ENCODE data around the gene SMCO2. TPM values are rescaled to one million over a fixed set of nuclear protein-coding genes. Genes with fewer than 3 reads are reported as not detected.

The SMCO2 gene
- 0.45 and 0.84 TPM in 2 replicates for total RNA-seq

GRCh38 chr12:27446436-27446835 lies at the start of gene SMCO2:
SMCO2 (plus strand) TSS chr12:27446736; CDS start chr12:27470632, 23,896 bp downstream.
- intact Hi-C loops (cut with micrococcal nuclease) = no loop called here

GRCh38 chr12:27398466-27398865 lies 48.1 kb upstream of the SMCO2 start:
- intact Hi-C loops (cut with micrococcal nuclease) = no loop called here

GRCh38 chr12:27399074-27399473 lies 47.5 kb upstream of the SMCO2 start:
- intact Hi-C loops (cut with micrococcal nuclease) = no loop called here

GRCh38 chr12:27400856-27401354 lies 45.6 kb upstream of the SMCO2 start:
- intact Hi-C loops (cut with micrococcal nuclease) = no loop called here

- intact Hi-C loops (cut with micrococcal nuclease) = no loop called here
Measured at GRCh38 chr12:27412047-27412446, 34.5 kb upstream of the SMCO2 start.

GRCh38 chr12:27422697-27423096 lies 23.8 kb upstream of the SMCO2 start:
- intact Hi-C loops (cut with micrococcal nuclease) = no loop called here

- intact Hi-C loops (cut with micrococcal nuclease) = no loop called here
Measured at GRCh38 chr12:27424631-27425230, 21.8 kb upstream of the SMCO2 start.

GRCh38 chr12:27425306-27425705 lies 21.2 kb upstream of the SMCO2 start:
- intact Hi-C loops (cut with micrococcal nuclease) = no loop called here

GRCh38 chr12:27426743-27427487 lies 19.6 kb upstream of the SMCO2 start:
- intact Hi-C loops (cut with micrococcal nuclease) = no loop called here

GRCh38 chr12:27427824-27428223 lies 18.7 kb upstream of the SMCO2 start:
- intact Hi-C loops (cut with micrococcal nuclease) = no loop called here

- intact Hi-C loops (cut with micrococcal nuclease) = no loop called here
Measured at GRCh38 chr12:27428466-27428865, 18.1 kb upstream of the SMCO2 start.

GRCh38 chr12:27429606-27430005 lies 16.9 kb upstream of the SMCO2 start:
- intact Hi-C loops (cut with micrococcal nuclease) = no loop called here

GRCh38 chr12:27431185-27431584 lies 15.4 kb upstream of the SMCO2 start:
- intact Hi-C loops (cut with micrococcal nuclease) = no loop called here

- intact Hi-C loops (cut with micrococcal nuclease) = loop anchor here (1.0 to 5.0 kb wide), 4 partner anchors 63 to 267 kb away; partner anchors contain the start of gene PPFIBP1
Measured at GRCh38 chr12:27434673-27435565, 11.6 kb upstream of the SMCO2 start.

- intact Hi-C loops (cut with micrococcal nuclease) = loop anchor here (1.0 to 5.0 kb wide), 3 partner anchors 24 to 266 kb away; partner anchors contain the start of gene PPFIBP1
Measured at GRCh38 chr12:27436029-27436428, 10.5 kb upstream of the SMCO2 start.

- intact Hi-C loops (cut with micrococcal nuclease) = loop anchor here (1.0 to 5.0 kb wide), 3 partner anchors 24 to 266 kb away; partner anchors contain the start of gene PPFIBP1
Measured at GRCh38 chr12:27436768-27437167, 9.8 kb upstream of the SMCO2 start.

GRCh38 chr12:27437839-27438238 lies 8.7 kb upstream of the SMCO2 start:
- intact Hi-C loops (cut with micrococcal nuclease) = loop anchor here (5.0 kb wide), 2 partner anchors 84 to 264 kb away; partner anchors contain the start of gene PPFIBP1

GRCh38 chr12:27447761-27448160 lies 1.2 kb downstream of the SMCO2 start:
- intact Hi-C loops (cut with micrococcal nuclease) = no loop called here

- intact Hi-C loops (cut with micrococcal nuclease) = no loop called here
Measured at GRCh38 chr12:27449026-27449425, 2.5 kb downstream of the SMCO2 start.

- intact Hi-C loops (cut with micrococcal nuclease) = no loop called here
Measured at GRCh38 chr12:27449893-27450534, 3.5 kb downstream of the SMCO2 start.
